Measurements from ENCODE around the gene OR5B2. TPM values are rescaled to one million over a fixed set of nuclear protein-coding genes. Genes with fewer than 3 reads are reported as not detected.

Gene OR5B2
- total RNA-seq, 1 experiment from 2014 or later, result not detected

DNA sequence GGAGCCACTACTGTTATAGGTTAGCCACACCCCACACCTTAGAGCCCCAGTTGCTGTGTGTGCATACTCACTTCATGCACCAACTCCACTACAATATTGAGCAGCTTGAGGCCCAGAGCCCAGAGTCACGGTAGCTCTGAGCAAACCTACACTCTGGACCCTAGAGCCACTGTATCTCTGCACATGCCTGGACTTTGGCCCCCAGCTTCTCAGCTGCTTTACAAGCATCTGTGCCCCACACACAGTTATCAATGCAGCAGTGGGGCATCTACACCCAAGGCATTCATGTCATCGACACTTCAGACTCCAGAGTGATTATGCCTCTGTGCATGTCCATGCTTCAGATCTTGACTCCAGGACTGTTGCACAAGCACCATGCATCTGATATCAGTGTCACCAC, 16.4 kb upstream of the OR5B2 start:
- Histone ChIP-seq H2BK12ac (ENCODE audit: insufficient read length, low read depth, low read length) (no peak overlapping the region), H3K27me3 (ENCODE audit: insufficient read depth, low read length) (no peaks in the 10 kb centered on the region), H3T11ph (ENCODE audit: low read length) (no peak overlapping the region), H3K18ac (ENCODE audit: insufficient read length, low read depth, low read length) (no peak overlapping the region), H4K91ac (ENCODE audit: insufficient read length, low read depth, low read length) (no peak overlapping the region), H3K23me2 (ENCODE audit: insufficient read length, low read depth, low read length, poor library complexity, severe bottlenecking) (no peaks in the 10 kb centered on the region), H3K79me2 (ENCODE audit: insufficient read depth, low read length) (no peaks in the 10 kb centered on the region), H3K9me3 (ENCODE audit: control insufficient read depth, low read depth, low read length) (no peaks in the 10 kb centered on the region), H3K27ac (ENCODE audit: insufficient read length, low read depth, low read length) (no peak overlapping the region), H2BK120ac (ENCODE audit: low read depth, low read length, poor library complexity, severe bottlenecking) (no peak overlapping the region), H2BK5ac (ENCODE audit: insufficient read length, low read length) (no peak overlapping the region), H2AFZ (ENCODE audit: low read length) (no peak overlapping the region), H3K4ac (ENCODE audit: low read depth, low read length) (no peak overlapping the region), H4K8ac (replicated peaks; ENCODE audit: insufficient read length, low read depth, low read length) (no peak overlapping the region), H3K4me1 (ENCODE audit: insufficient read depth, low read length) (no peaks in the 10 kb centered on the region), H4K5ac (ENCODE audit: insufficient read length, low read depth, low read length) (no peak overlapping the region), H3K23ac (ENCODE audit: insufficient read length, low read depth, low read length) (no peak overlapping the region), H3K4me2 (ENCODE audit: insufficient read depth, insufficient read length, low read length) (no peak overlapping the region), H3K9ac (ENCODE audit: extremely low read depth, insufficient read length, low read length) (no peak overlapping the region), H3K14ac (ENCODE audit: insufficient read depth, low read length) (no peak overlapping the region; the same call in 1 of the 2 replicates), H4K20me1 (ENCODE audit: control insufficient read depth, insufficient read depth, insufficient read length) (no peaks in the 10 kb centered on the region), H3K79me1 (ENCODE audit: insufficient read depth, low read depth, low read length, poor library complexity, severe bottlenecking) (no peaks in the 10 kb centered on the region), H3K56ac (ENCODE audit: insufficient read length, low read depth, low read length) (no peak overlapping the region), H2BK20ac (ENCODE audit: low read depth, low read length, poor library complexity, severe bottlenecking) (no peak overlapping the region), H2BK15ac (ENCODE audit: low read depth, low read length) (no peak overlapping the region), H2AK5ac (ENCODE audit: insufficient read length, low read length) (no peak overlapping the region)
- no peaks in the 10 kb centered on the region for H3K4me1 Mint-ChIP-seq
- WGBS (ENCODE audit: extremely low coverage, insufficient read length, low lambda C conversion rate), result no CpG with 5 or more reads among the region's 2 CpGs
- peaks cover 23 to 48% of the 10 kb centered on the region in 2 experiments for H3K9me3 Mint-ChIP-seq
- no peak overlapping the region for H3K27ac Mint-ChIP-seq
- no peak overlapping the region for H3K4me3 Mint-ChIP-seq
- DNase-seq, result no peak
- peaks cover 4% of the 10 kb centered on the region for H3K27me3 Mint-ChIP-seq (ENCODE audit: low read depth)
- H3K36me3 Mint-ChIP-seq (ENCODE audit: insufficient read depth in 1 of 3, low read depth in 3 of 3), result peaks cover 0 to 23% (median 10%) of the 10 kb centered on the region in 3 experiments; a peak in 5 of 7 replicates
- no peak for TF ChIP-seq CTCF (conservative IDR thresholded peaks at IDR 0.05)
